AG04450 (cell line): ENCODE measurements around the gene RND2. TPM values are rescaled to one million over a fixed set of nuclear protein-coding genes. Genes with fewer than 3 reads are reported as not detected.
"Not testable (repeated sequence)": the region's sequence is repeated elsewhere in the genome, so short reads cannot be mapped to it uniquely, and the experiment has no call there.

Experiments used
- CTCF ChIA-PET: fragments of 300-600, 350-600 bp; formaldehyde crosslinking; extraction: SDS; loops from one replicate; lab custom pipeline; 2022; ENCODE audit warnings: antibody characterized with exemption, inconsistent platforms; lab: Charles Lee
- POLR2A ChIA-PET: fragments of 350-600 bp; formaldehyde crosslinking; extraction: SDS; loops from one replicate; lab custom pipeline; 2021; ENCODE audit warnings: antibody characterized with exemption, inconsistent platforms; lab: Yijun Ruan, JAX
- DNase-seq: peaks from one replicate; pipeline ENCODE4 v3.0.0-alpha.2; 2011; ENCODE audit warnings: low read depth, low spot score
- H3K27ac ChIP-seq: one replicate; pipeline ENCODE4 v1.5.1; 2012; ENCODE audit warnings: low read depth, low read length, control low read depth
- H3K27me3 ChIP-seq: one replicate; pipeline ENCODE4 v1.6.0; 2012; ENCODE audit warnings: low read length; ENCODE audit not compliant: control insufficient read depth, insufficient read depth
- H3K4me3 ChIP-seq: 2 replicates; pipeline ENCODE4 v1.5.1; 2011; ENCODE audit warnings: mild to moderate bottlenecking, low read depth, low read length, control low read depth
- H3K9me3 ChIP-seq: 2 replicates; pipeline ENCODE4 v1.5.1; 2012; ENCODE audit warnings: low read length; ENCODE audit not compliant: control insufficient read depth, insufficient read depth
- polyA plus RNA-seq: library from polyadenylated mRNA; depleted of rRNA; stranded (reverse); fragments of >200 nt; gene quantifications from 2 replicates; pipeline ENCODE4 v1.2.3, GENCODE V29; 2011
- TF ChIP-seq, protein P1 (sequence below): IDR thresholded peaks from 2 replicates; pipeline ENCODE4 v1.5.1; 2011; ENCODE audit warnings: low read depth, low read length, control low read depth, inconsistent platforms

RND2 gene
- polyA plus RNA-seq, 1 experiment, result 1.7 TPM

DNA sequence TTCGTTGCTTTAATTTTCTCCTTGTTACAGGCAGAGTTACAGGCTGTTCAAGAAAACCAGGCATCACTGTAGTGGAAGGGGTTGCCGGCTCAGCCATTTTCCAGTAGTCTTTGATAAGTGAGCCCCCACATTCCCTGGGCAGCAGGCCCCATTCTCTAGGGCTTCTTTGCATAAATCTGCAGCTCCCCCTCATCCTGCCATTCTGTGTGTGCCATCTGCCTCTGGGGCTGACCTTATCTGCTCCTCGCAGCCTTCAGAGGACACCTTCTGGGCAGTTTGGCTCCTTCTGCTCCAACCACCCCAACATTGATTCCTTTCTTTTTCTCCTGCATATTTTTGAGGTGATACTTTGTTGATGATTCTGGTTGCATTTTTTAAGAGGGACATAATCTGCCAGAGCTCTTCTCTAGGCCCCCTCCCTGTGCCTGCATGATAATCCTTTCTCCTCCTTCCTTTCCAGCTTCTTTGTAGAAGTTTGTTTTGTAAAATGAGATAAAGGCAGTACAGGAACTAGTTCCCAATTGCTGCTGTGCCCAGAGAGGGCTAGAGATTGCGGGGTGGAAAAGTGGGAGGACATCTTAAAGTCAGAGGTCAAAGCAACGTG is 17.1 kb downstream of the RND2 start:
- H3K27ac ChIP-seq, result peak overlapping the region; percentile 11
- TF ChIP-seq, protein P1, sequence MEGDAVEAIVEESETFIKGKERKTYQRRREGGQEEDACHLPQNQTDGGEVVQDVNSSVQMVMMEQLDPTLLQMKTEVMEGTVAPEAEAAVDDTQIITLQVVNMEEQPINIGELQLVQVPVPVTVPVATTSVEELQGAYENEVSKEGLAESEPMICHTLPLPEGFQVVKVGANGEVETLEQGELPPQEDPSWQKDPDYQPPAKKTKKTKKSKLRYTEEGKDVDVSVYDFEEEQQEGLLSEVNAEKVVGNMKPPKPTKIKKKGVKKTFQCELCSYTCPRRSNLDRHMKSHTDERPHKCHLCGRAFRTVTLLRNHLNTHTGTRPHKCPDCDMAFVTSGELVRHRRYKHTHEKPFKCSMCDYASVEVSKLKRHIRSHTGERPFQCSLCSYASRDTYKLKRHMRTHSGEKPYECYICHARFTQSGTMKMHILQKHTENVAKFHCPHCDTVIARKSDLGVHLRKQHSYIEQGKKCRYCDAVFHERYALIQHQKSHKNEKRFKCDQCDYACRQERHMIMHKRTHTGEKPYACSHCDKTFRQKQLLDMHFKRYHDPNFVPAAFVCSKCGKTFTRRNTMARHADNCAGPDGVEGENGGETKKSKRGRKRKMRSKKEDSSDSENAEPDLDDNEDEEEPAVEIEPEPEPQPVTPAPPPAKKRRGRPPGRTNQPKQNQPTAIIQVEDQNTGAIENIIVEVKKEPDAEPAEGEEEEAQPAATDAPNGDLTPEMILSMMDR, result no peak
- CTCF ChIA-PET, result interaction anchor here (0.7 to 1.3 kb wide), 2 partner anchors 18 to 177 kb away, joined by 3 to 4 read pairs; no protein-coding TSS in a partner anchor
- H3K27me3 ChIP-seq, result no peaks in the 10 kb centered on the region
- DNase-seq, result no peak
- POLR2A ChIA-PET, result interaction anchor here (0.6 kb wide), 1 partner anchor 27 kb away, joined by 3 read pairs; no protein-coding TSS in a partner anchor
- H3K4me3 ChIP-seq, result no peak overlapping the region
- no peaks in the 10 kb centered on the region for H3K9me3 ChIP-seq

DNA sequence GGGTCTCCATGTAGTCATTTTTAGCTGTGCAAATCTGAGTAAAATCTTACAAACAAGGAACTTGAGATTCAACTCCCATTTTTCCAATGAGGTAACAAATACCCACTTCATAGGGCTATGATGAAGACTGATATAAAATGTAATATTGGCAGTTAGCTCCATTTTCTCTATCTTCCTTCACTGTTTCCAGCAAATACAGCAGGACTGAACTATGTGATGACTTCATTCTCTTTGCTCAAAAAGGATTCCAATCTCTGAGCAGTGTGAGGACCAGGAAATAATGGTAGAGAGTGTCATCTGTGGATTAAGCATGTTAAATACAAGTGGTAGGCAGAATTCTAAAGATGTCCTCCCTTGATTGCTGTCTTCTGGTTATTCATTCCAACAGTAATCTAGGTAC is 18.3 kb downstream of the RND2 start:
- POLR2A ChIA-PET, result interaction anchor here (0.6 kb wide), 1 partner anchor 355 kb away, joined by 3 read pairs; the partner anchor contains the start of gene ARL4D
- H3K27ac ChIP-seq, result no peak overlapping the region
- H3K9me3 ChIP-seq, result no peaks in the 10 kb centered on the region
- DNase-seq, result no peak
- TF ChIP-seq, protein P1, result no peak
- no peaks in the 10 kb centered on the region for H3K27me3 ChIP-seq
- CTCF ChIA-PET, result no interaction called here
- H3K4me3 ChIP-seq, result no peak overlapping the region

DNA sequence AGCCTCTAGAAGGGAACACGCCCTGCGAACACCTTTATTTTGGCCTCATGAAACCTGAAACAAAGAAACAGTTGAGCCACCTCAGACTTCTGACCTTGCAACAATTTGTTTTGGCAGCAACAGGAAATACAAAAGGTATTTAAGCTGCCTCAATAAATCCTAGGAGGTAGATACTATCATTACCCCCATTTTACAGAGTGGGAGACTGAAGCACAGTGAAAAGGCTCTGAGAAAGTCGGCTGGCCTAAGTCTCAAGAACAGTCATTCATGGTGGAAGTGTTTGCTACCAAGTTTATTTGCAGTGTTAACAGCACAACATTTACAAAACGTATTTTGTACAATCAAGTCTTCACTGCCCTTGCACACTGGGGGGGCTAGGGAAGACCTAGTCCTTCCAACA is 19.0 kb downstream of the RND2 start:
- DNase-seq, result no peak
- ChIA-PET POLR2A (no interaction called here), CTCF (no interaction called here)
- Histone ChIP-seq H3K4me3 (no peak overlapping the region), H3K27ac (no peak overlapping the region), H3K9me3 (no peaks in the 10 kb centered on the region), H3K27me3 (no peaks in the 10 kb centered on the region)
- TF ChIP-seq, protein P1, result no peak

DNA sequence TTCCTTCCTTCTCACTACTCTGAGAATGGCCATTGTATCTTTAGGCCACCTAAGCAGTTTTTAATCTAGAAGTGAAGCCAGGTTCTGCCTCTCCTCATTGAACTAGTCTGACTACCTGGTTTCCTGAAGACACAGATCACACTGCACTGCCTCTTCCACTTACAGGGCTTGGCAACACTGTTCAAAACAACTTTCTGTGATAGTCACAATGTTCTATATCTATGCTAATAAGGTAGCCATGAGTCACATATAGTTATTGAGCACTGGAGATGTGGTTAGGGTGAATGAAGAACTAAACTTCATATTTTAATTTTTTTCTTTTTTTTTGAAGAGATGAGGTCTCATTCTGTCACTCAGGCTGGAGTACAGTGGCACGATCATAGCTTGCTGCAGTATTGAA is 26.9 kb downstream of the RND2 start:
- TF ChIP-seq, protein P1, result no peak
- H3K27ac ChIP-seq, result no peak overlapping the region
- ChIA-PET POLR2A (no interaction called here), CTCF (no interaction called here)
- H3K4me3 ChIP-seq, result no peak overlapping the region
- DNase-seq, result no peak
- H3K27me3 ChIP-seq, result no peaks in the 10 kb centered on the region
- no peaks in the 10 kb centered on the region for H3K9me3 ChIP-seq

DNA sequence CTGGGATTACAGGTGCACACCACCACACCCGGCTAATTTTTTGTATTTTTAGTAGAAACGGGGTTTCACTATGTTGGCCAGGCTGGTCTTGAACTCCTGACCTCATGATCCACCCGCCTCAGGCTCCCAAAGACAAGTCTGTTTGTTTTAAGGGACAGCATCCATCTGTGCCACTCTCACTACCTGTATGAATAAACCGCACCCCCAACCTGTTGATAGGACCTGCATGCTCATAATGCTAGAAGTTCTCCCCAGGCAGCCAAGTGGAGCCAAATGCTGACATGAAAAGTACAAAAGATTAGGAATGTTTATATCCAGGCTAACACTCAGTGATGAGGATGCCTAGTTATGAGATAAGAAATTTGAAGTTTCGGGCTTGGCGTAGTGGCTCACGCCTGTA is 28.0 kb downstream of the RND2 start:
- POLR2A ChIA-PET, result not testable (repeated sequence)

More for the DNA sequence above, 28.0 kb downstream of the RND2 start:
- DNase-seq, H3K27me3 ChIP-seq, H3K27ac ChIP-seq, H3K4me3 ChIP-seq, CTCF ChIA-PET, H3K9me3 ChIP-seq: not testable (repeated sequence)
